HepG2 (cell line): ENCODE data around the gene TBX18.

Source experiments
- POLR2A ChIP-seq, 2 experiments: IDR thresholded peaks; 2 replicates each; pipeline ENCODE4 v1.6.1; 2011; ENCODE audit warnings: low read depth in 2 of 2, low read length in 2 of 2, mild to moderate bottlenecking in 1 of 2, moderate library complexity in 1 of 2; ENCODE audit not compliant: insufficient read depth in 1 of 2
- ZNF34 ChIP-seq: sonication (generic); formaldehyde crosslinking; IDR thresholded peaks from 2 replicates; pipeline ENCODE4 v1.4.0; 2020; ENCODE audit warnings: mild to moderate bottlenecking, missing genetic modification reagents, borderline replicate concordance
- ZNF792 ChIP-seq: IDR thresholded peaks from 2 replicates; pipeline ENCODE4 v1.6.1; 2016

- TF ChIP-seq POLR2A (IDR thresholded peaks at IDR 0.05; ENCODE audit: insufficient read depth in 1 of 2, low read depth in 2 of 2, low read length in 2 of 2) (no peak), ZNF792 (no peak), ZNF34 (no peak)
These were observed 6.1 kb upstream of the TBX18 start for GRCh38 chr6:84770521-84770920.
